Activated CD4-positive, alpha-beta T cell treated with anti-CD3 and anti-CD28 coated beads, Interleukin-2, Interleukin-6, amounts not matched to agents 100 ng/mL and 50 ng/mL, durations not matched to agents 16 hours and 8 hours (primary cell): Measurements from ENCODE around the gene SUSD4.

ENCODE experiments used
- DNase-seq: peaks from one replicate; pipeline ENCODE4 v3.0.0-alpha.2; 2020

The SUSD4 gene

DNA sequence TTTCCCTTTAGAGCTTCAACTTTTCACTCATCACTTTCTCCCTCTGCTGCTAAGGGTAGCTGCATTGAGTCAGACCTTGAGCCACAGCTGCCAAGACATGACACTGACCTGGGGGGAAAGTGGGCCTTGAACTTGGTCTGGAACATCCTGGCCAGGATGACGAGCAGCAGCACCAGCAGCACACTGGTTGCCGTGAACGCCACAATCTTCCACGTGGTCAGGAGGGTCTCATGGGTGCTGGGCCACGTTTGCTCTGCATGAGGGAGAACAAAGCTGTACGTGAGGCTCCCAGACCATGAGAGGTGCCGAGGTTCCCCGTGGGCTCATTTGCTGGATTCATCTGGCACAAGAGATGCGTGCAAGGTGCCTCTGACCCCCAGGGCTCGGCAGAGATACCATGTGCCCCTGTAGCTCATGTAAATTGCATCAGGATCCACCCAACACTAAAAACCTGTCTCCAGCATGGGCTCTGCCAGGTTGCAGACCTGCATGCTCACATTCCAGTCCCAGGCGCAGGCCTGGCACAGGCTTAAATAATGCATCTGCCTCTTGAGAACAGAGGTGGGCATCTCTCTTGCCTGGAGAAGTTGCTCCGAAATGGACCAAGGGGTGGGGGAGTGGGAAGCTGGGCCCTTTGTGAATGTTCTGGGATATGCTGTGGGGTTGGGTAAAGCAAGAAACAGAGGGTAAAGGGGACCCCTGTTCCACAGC, 136.3 kb downstream of the SUSD4 start:
- no peak for DNase-seq

DNA sequence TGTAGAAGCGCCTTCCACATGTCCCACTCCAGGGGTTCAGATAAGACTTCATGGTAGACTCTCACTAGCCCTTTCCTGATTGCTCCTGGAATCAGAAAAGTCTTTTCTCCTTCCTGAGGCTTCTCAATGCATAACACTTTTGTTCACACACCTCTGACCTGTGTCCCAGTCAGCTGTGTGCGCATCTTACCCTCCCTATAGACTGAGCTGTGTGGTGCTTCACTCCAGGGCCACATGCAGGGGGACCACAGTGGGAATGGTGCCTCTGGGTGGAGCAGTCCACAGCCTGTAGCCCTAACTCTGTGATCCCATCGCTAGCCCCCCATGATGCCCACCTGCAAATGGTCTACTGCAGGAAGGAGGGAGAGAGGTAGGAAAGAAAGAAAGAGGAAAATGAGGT, 136.9 kb downstream of the SUSD4 start:
- DNase-seq, result no peak

DNA sequence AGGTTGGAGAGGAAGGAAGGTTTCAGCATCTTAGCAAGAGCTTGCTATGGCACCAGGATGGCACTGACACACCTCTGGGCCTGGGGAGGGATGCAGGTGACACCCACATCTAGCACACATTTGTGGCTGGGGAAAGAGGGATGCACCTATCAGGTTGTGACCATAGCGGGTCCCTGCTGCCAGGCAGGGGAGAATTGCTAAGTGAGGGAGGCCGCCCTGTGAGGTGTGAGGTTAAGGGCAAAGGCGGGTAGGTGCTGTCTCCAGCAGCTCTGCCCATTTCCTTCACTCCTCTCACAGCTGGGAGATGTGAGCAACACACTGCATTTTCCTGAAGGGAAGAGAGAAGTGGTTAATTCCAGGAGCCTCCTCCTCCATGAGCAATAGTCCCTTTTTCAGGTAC, 137.7 kb downstream of the SUSD4 start:
- DNase-seq, result no peak

DNA sequence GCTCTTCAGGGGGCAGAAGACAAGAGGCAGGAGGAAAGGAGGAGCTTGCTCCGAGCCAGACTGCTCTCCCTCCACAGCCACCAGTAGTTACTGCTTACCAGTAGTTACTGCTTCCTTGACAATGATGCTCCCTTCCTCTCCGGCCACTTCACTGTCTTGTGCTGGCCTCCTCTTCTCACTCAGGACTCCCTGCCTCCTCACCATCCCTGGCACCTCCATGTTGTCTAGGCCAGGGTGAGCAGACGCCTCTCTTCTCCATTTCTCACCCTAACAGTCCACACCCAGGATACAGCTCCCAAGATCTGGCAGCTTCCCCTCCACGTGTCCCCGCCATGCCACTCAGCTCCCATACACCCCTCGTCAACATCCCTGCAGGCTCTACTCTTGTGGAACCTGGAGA, 138.5 kb downstream of the SUSD4 start:
- no peak for DNase-seq

DNA sequence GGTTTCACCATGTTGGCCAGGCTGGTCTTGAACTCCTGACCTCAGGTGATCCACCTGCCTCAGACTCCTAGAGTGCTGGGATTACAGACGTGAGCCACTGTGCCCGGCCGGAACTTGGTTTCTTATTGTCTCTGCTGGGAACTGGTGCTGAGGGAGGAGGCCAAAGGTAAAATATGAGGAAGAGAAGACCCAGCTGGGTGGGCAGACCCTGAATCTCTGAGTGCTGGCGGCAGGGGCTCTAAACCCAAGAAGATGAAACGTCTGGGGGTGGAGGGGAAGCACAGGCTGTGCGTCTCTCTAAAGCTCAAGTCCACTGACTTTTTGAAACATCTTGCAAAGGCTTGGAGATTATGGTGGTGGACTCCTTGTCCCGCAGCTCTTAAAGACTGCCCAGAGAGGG, 138.9 kb downstream of the SUSD4 start:
- no peak for DNase-seq

DNA sequence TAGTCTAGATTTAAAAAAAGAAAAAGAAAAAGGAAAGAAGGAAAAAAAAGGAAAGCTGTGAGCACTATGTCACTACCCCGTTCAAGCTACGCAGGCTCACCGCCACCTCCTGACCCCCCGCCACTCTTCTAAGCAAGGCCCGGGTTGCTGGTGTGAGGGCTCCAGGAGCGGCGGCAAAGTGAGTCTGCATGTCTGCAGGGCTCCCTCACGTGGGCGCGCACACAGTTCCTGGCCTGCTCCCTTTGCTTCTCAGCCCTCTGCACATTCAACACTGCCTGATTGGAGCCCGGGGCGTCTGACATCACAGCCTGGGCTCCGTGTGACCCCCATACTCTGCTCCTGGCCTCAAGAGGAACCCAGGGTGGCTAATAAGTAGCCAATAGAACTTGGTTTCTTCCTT, 139.5 kb downstream of the SUSD4 start:
- DNase-seq, result no peak

DNA sequence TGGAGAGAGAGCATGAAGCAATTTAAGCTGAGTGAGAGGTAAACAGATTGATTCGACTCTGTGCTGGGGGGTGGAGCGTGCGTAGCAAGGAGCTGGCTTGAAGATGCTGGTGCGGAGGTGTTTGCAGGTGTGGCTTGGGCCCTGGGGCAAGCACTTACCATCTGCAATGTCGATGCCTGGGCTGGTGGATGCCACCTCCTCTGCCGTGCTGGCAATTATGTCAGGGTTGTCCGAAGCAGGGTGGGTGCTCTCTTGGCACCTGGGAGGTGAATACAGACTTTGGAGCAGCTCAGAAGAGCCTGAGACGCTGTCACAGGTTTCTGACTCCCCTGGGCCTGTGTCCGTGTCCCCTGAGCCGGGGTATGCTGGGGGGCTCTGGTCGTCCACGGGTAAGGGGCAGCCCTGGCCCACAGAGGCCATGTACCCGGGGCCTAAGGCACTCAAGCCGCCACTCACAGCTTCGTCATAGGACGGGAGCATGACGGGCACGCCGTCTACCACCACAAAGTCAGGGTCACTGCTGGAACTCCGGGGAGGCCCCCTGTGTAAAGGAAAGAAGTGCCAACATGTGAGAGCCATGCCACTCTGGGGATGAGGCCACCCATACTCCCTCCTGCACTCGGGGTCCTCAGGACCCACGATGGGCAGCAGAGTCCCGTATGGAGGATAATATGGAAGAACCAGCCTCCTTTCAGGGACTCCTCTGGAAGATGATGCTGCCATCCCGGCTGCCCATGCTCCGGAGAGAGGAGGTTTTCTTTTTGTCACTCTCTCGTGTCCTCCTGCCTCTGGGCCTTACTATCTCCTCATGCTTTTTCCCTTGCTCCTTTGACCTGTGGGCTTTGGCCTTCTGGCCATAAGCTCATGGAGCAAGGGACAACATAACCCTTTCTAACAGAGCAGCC, 140.6 kb downstream of the SUSD4 start:
- no peak for DNase-seq

DNA sequence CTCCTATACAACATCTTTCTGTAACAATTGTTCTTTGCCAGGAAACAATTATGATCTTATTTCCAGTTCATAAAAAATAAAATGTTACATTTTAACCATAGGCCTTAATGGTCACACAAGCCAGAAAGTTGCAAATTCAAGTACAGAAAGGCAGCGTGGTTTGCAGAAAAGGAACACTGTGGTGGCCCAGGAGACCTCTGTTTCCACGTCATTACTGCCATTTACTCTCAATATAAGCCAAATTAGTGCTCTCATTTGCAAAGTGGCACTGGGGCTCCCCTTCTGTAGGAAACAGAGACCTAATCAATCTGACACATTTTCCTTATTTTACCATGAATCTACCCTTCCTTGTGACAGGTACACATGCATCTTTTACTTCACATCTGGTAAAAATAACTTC, 141.6 kb downstream of the SUSD4 start:
- DNase-seq, result no peak

DNA sequence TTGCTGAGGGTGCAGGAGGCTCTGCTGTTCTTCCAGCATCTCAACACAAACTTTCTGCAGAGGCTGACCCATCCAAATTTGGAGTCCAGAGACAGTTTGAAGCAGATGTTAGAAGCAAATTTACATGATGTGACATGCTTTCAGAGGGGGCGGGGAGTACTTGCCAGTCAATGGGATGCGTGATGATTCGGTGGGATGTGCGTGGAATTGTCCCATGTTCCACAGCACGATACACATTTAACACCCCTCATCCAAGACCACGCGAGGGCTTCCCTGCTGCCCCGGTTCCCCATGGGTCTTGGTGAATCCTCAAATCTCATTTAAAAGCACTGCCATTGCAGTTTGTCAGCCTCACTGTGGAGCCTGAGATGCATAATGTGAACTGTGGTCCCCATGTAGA, 142.3 kb downstream of the SUSD4 start:
- DNase-seq, result no peak

DNA sequence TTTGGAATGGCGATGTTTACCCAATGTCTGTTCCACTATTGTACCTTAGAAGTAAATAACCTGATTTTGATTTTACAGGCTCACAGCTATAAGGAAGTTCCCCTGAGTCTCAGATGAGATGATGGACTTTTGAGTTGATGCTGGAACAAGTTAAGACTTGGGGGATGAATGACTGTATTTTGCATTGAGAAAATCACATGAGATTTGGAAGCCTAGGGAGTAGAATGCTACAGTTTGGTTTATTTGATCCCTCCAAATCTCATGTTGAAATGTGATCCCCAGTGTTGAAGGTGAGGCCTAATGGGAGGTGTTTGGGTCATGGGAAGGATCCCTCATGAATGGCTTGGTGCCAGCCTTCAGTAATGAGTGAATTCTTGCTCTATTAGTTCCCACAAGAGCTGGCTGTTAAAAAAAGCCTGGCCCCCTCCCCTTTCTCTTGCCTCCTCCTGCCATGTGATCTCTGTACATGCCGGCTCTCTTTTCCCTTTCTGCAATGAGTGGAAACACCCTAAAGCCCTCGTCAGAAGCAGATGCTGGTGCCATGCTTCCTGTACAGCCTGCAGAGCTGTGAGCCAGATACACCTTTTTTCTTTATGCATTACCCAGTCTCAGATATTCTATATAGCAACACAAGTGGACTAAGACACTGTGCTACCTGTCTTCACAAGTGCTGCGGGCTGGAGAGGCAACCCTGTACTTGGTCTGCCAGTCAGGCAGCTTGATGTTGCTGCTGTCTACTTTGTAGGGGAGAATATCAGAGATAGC, 143.9 kb downstream of the SUSD4 start:
- no peak for DNase-seq

DNA sequence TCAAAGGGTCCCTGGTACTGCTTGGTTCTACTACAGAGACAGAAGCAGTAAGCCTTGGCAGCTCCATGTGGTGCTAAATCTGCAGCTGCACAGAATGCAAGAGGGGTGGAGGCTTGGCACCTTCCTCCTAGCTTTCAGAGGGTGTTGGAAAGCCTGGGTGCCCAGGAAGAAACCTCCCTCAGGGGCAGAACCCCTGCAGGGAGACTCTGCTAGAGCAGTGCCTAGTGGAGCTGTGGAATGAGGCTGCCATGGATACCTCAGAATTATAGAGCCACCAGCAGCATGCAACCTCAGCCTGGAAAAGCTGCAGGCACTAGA, 144.7 kb downstream of the SUSD4 start:
- no peak for DNase-seq

DNA sequence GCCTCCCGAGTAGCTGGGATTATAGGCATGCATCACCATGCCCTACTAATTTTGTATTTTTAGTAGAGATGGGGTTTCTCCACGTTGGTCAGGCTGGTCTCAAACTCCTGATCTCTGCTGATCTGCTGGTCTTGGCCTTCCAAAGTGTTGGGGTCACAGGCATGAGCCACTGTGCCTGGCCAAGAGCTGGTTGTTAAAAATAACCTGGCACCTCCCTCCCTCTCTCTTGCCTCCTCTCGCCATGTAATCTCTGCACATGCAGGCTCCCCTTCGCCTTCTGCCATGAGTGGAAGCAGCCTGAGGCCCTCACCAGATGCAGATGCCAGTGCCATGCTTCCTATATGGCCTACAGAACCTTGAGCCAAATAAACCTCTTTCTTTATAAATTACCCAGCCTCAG, 146.2 kb downstream of the SUSD4 start:
- no peak for DNase-seq

DNA sequence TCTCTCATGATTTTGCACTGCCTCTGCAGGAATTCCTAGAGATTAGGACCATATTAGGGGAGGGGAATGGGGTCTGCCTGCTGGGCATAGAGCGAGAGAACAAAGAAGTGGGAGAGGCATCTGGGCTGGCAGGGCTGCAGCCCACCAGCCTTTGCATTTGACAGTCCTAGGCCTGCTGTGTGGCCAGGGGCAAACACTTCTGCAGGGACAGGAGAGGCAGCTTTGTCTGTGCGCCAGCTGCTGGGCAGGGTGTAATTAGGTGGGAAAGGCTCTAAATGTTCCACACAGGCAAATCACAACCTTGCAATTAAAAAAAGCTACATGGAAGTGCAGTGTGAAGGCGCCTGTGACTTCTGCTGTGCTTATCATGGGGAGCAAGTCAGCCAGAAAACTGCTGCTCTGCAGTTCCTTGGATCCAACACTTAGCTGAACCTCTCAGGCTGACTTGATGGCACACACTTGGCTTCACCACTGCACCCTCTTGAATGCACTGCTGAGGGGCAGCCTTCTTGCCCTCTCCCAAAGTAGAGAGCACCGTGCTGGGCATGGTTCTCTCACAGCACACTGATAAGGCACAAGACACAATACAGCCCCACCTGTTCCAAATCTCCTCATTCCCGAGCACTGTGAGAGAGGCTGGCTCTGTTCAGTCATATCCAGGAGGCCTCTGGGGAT, 147.3 kb downstream of the SUSD4 start:
- no peak for DNase-seq

DNA sequence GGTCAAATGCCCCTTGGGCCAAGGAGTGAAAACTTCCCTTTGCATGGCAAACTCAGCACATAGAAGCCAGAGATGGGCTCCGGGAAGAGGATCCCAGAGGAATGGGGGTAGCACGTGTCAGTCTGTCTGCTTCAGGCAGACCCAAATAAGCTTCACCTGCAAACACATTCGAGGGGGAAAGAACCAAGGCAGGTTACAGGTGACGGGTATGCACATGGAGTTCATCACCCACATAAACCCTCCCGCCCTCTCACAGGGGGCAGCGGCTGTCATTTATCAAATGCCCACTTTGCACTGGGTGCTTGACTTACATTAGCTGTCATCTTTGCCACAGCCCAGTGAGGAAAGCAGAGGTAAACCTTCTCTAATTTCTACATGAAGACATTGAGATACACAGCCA, 147.9 kb downstream of the SUSD4 start:
- no peak for DNase-seq

DNA sequence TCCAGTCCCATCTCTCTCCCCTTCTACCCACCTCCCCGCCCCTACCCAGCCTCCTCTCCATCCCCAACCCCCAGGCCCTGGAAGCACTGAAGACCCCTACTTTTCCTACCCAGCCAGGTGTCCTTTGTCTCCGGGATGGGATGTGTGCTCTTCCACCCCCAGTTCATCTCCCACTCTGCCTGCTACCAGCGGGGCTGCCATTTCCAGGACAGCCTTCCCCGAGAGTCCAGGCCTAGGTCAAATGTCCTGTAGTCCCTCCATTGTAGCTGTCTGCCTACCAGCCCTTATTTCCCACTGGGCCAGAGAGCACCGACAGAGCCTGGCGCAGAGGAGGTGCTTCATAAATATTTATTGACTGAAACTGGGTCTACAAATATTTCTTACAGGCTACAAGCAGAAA, 148.9 kb downstream of the SUSD4 start:
- no peak for DNase-seq

DNA sequence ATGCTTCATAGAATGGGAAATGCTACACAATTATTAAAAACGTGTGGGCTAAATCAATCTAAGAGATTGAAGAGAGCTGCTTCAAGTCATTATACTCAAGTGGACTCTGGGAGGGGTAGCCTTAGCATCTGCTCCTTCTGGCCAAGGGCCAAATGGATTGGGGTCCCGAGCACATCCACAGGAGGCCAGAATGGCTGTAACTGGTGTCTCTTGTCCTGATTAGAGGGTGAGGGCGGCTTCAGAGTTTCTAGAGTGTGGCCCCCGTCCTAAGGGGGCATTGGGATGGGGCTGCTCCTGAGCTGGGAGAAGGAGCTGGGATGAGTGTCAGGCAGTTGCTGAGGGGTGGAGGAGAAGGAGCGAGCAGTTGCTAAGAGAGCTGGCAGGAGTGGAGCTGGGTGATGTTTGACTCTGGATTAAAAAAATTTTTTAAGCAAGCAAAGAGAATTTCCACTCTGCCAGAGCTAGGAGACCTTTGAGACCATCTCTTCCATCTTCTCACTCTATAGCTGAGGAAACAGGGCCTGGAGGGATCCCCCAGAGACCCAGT, 149.6 kb downstream of the SUSD4 start:
- DNase-seq, result no peak

DNA sequence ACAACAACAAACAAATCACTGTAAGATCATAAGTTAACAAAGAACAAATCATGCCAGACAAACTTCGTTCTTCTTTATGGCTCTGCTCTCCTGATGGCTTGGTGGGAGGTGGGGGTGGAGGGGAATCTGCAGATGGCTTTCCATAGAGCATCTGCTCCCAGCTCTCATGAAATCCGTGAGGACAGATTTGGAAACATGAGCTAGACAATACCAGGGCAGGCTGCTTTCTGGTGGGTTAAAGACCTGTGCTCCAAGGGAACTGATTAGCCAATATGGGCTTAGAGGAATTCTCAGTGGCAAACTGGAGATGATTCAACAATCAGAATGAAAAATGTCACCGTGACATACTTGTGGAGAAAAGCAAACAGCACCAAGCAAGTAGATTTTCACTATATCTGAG, 151.5 kb downstream of the SUSD4 start:
- DNase-seq, result no peak

DNA sequence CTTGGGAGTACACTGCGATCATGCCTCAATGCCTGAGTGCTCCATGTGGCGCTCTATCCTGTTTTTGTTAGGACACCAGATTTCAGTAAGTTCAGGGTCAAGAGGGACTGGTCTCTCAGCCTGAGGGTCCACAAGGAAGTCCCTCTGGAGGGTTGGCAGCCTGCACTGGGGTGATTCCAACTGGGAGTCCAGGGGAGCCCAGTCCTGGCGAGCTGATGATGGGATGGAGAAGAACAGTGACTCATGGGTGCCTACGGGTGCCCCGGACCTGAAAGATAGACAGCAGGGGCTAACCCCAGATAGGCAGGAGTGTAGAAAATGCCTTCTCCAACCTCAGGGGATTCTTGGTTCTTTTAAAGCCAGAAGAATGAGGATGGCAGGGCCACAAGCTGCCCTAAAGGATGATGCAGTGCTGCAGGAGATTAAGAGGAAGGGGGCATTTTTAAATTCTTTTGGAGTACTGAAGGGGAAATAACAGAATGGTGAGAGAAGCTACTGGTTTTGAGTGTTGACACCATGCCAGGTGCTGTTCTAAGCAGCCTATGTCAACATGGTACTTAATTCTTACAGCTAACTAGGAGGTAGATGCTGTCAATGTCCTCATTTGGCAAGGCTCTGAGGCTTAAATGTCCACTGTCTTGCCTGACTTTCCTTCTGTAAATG, 152.5 kb downstream of the SUSD4 start:
- DNase-seq, result no peak

DNA sequence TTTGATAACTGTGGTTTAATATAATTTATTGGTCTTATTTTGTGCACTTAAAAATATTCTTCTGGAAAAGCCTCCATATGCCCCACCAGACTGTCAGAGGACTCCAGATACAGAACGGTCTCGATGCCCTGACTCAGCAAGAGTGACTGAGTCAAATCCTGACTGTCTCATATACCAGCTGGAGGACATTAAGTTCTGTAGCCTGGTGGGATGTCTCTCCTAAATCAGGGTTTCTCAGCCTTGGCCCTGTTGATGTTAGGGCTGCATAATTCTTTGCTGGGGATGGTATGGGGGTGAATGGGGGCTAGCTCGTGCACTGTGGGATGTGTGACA, 153.2 kb downstream of the SUSD4 start:
- no peak for DNase-seq

DNA sequence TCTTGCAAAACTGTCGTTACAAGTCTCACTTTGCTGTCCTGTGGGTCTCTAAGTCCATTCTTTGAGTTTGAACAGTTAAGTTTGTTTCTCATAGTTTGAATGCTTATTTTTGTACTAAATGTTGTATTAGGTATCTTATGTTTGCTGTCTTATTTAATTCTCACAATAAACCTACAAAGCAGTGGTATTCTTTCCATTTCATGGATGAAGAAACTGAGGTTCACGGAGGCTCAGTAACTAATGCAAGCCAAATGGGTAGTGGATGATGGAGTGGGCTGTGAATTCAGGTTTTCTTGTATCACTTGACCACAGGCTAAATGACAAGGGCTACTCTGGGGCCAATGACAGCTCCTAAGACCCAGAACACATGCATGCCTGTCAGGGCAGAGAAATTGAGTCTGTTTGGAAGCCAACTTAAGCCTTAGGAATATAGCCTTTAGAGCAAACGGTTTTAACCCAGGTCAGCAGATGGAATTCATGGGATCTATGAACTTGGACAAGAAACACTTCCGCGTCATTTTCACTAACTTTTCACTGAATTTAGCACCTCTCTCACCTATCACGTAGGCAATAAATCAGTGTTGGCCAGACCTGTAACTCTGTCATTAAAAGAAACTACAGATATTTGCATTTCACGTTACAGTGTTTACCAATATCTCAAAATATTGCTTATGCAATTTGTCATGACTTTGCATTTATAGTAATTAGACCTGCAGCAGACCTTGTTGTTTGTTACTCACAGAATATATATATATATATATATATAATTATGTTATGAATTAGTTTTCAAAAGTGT, 153.8 kb downstream of the SUSD4 start:
- no peak for DNase-seq

DNA sequence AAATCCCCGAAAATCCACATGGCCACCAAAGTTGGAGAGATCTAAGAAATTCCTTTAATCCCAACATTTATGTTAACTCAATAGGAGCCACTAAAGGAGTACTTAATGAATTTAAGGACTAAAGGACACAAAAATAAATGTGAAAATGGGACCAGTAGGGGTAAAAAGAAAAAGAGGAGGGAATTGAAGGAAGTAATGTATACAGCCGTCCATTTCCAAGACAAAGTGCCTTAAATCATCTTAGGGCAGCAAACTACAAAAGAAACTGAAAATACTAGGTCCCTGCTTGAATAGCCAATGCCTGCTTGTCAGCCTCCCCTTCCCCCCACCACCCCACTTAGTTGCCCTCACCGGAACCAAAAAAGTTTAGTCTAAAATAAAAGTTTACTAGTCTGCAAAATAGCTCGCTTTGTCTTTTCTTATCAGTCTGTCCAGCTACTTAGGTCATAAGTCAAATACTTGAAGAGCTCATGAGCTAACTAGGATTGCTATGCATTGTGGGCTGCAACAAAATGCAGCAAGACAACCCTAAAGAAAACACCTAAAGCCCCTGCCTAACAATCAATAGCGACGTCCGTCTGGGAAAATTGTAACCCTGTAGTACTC, 154.6 kb downstream of the SUSD4 start:
- no peak for DNase-seq
